CD8-positive, alpha-beta memory T cell (primary cell): Measurements from ENCODE around the gene LCE2C. TPM values are rescaled to one million over a fixed set of nuclear protein-coding genes. Genes with fewer than 3 reads are reported as not detected.
A peak's percentile ranks its signal among the peaks of the same experiment; 100 is the strongest.
"Not testable (repeated sequence)": the region's sequence is repeated elsewhere in the genome, so short reads cannot be mapped to it uniquely, and the experiment has no call there.

Source experiments
- CTCF ChIA-PET: fragments of 350-600 bp; sonication (Branson Sonifier 250); formaldehyde crosslinking; loops from one replicate; lab custom pipeline; 2021; ENCODE audit warnings: antibody characterized with exemption; lab: Charles Lee
- POLR2A ChIA-PET: fragments of 350-600 bp; sonication (Branson Sonifier 250); formaldehyde crosslinking; loops from one replicate; lab custom pipeline; 2021; ENCODE audit warnings: antibody characterized with exemption; lab: Charles Lee
- DNase-seq, 5 donors: peaks; one replicate each; pipeline versions ENCODE4 v3.0.0 to v3.0.0-alpha.2; 2020 to 2022; ENCODE audit warnings: mixed read lengths in 1 of 5
- H3K27ac ChIP-seq: one replicate; pipeline ENCODE4 v1.7.0; 2013; ENCODE audit warnings: low read depth, mild to moderate bottlenecking, low read length, moderate library complexity
- H3K27me3 ChIP-seq: 2 replicates; pipeline ENCODE4 v1.7.0; 2013; ENCODE audit warnings: low read length, mild to moderate bottlenecking; ENCODE audit not compliant: insufficient read depth, poor library complexity, severe bottlenecking
- H3K36me3 ChIP-seq: 2 replicates; pipeline ENCODE4 v1.7.0; 2013; ENCODE audit warnings: mild to moderate bottlenecking, low read length, moderate library complexity; ENCODE audit not compliant: insufficient read depth
- H3K4me1 ChIP-seq: 2 replicates; pipeline ENCODE4 v1.7.0; 2013; ENCODE audit warnings: mild to moderate bottlenecking, low read length, moderate library complexity; ENCODE audit not compliant: insufficient read depth
- H3K4me3 ChIP-seq: 2 replicates; pipeline ENCODE4 v1.7.0; 2013; ENCODE audit warnings: mild to moderate bottlenecking, low read length
- H3K9me3 ChIP-seq: 2 replicates; pipeline ENCODE4 v1.7.0; 2013; ENCODE audit warnings: mild to moderate bottlenecking, low read length
- H3K27ac Mint-ChIP-seq, 8 donors: one replicate each; pipeline ENCODE4 v1.8.0; 2020 to 2021; ENCODE audit warnings: mixed read lengths in 8 of 8, mild to moderate bottlenecking in 6 of 8, inconsistent platforms in 3 of 8, moderate library complexity in 3 of 8
- H3K27me3 Mint-ChIP-seq, 2 donors: one replicate each; pipeline ENCODE4 v1.8.0; 2020 to 2021; ENCODE audit warnings: mixed read lengths in 2 of 2, mild to moderate bottlenecking in 1 of 2, moderate library complexity in 1 of 2
- H3K36me3 Mint-ChIP-seq, 3 donors: one replicate each; pipeline ENCODE4 v1.8.0; 2020 to 2021; ENCODE audit warnings: mixed read lengths in 3 of 3, inconsistent platforms in 1 of 3, mild to moderate bottlenecking in 1 of 3
- H3K4me1 Mint-ChIP-seq, 3 donors: one replicate each; pipeline ENCODE4 v1.8.0; 2020 to 2021; ENCODE audit warnings: mixed read lengths in 3 of 3, inconsistent platforms in 1 of 3, mild to moderate bottlenecking in 1 of 3
- H3K4me3 Mint-ChIP-seq, 7 donors: one replicate each; pipeline ENCODE4 v1.8.0; 2020 to 2021; ENCODE audit warnings: mixed read lengths in 7 of 7, mild to moderate bottlenecking in 6 of 7, moderate library complexity in 4 of 7, inconsistent platforms in 2 of 7
- H3K9me3 Mint-ChIP-seq, 5 donors: one replicate each; pipeline ENCODE4 v1.8.0; 2020 to 2022; ENCODE audit warnings: mixed read lengths in 5 of 5, mild to moderate bottlenecking in 3 of 5, moderate library complexity in 2 of 5, inconsistent platforms in 1 of 5
- polyA plus RNA-seq: library from polyadenylated mRNA; unstranded; fragments of 300-500 nt; fragmentation: Illumina TruSeq; gene quantifications from one replicate; pipeline ENCODE4 v1.2.3, GENCODE V29; 2021
- total RNA-seq, 2 experiments: library from RNA; stranded (reverse); gene quantifications; one replicate each; pipeline ENCODE4 v1.2.3, GENCODE V29; 2021

The LCE2C gene
- not detected for total RNA-seq
- polyA plus RNA-seq: not detected

- POLR2A ChIA-PET, H3K9me3 ChIP-seq, DNase-seq, H3K36me3 Mint-ChIP-seq, H3K27me3 ChIP-seq, H3K4me3 Mint-ChIP-seq, H3K36me3 ChIP-seq, H3K4me1 ChIP-seq, H3K4me1 Mint-ChIP-seq, H3K9me3 Mint-ChIP-seq, CTCF ChIA-PET, H3K4me3 ChIP-seq, H3K27ac ChIP-seq: not testable (repeated sequence)
- Mint-ChIP-seq H3K27ac (peak within 1 kb of the TSS in 1 of 8 donors; percentile 21), H3K27me3 (peaks cover 7 to 37% of the 10 kb centered on the region in 2 donors)
Observed at GRCh38 chr1:152674983-152675382, at the start of gene LCE2C. Gene LCE2C (plus strand): TSS chr1:152675279. CDS start chr1:152676016, 737 bp downstream.

GRCh38 chr1:152626744-152627143 is 48.3 kb upstream of the LCE2C start:
- Histone ChIP-seq H3K4me3 (no peak overlapping the region), H3K36me3 (no peaks in the 10 kb centered on the region), H3K27me3 (no peaks in the 10 kb centered on the region), H3K27ac (no peak overlapping the region), H3K9me3 (no peaks in the 10 kb centered on the region), H3K4me1 (no peaks in the 10 kb centered on the region)
- ChIA-PET CTCF (no interaction called here), POLR2A (no interaction called here)
- Mint-ChIP-seq H3K27ac (no peak overlapping the region), H3K4me1 (peaks cover 0 to 5% (median 0%) of the 10 kb centered on the region in 3 donors), H3K27me3 (peaks cover 16 to 46% of the 10 kb centered on the region in 2 donors), H3K36me3 (peaks cover 0 to 4% (median 0%) of the 10 kb centered on the region in 3 donors), H3K4me3 (no peak overlapping the region), H3K9me3 (peaks cover 0 to 3% (median 0%) of the 10 kb centered on the region in 5 donors)
- DNase-seq: no peak

DNA sequence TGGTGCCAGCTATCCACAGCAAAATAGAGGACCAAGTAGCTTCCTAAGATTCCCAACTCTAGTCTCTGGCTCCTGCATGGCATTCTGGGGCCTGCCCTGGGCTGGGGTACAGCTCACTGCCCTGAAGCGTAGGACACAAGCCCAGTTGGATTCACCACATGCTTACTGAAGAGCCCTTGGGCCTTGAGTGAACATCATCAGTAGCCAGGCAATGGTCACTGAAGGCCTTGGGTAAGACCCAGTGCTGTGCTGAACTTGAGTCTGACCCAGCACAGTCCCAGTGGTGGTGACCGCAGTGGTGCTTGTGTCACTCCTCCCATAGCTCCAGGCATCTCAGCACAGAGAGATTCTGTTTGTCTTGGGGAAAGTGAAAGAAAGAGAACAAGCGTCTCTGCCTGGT is 44.5 kb upstream of the LCE2C start:
- Mint-ChIP-seq H3K36me3 (peaks cover 0 to 4% (median 0%) of the 10 kb centered on the region in 3 donors), H3K9me3 (peaks cover 0 to 5% (median 2%) of the 10 kb centered on the region in 5 donors), H3K4me1 (no peaks in the 10 kb centered on the region), H3K4me3 (no peak overlapping the region), H3K27me3 (peaks cover 12 to 36% of the 10 kb centered on the region in 2 donors), H3K27ac (no peak overlapping the region)
- DNase-seq: no peak
- Histone ChIP-seq H3K9me3 (no peaks in the 10 kb centered on the region), H3K4me1 (no peaks in the 10 kb centered on the region), H3K36me3 (no peaks in the 10 kb centered on the region), H3K4me3 (no peak overlapping the region), H3K27me3 (no peaks in the 10 kb centered on the region), H3K27ac (no peak overlapping the region)
- ChIA-PET POLR2A (no interaction called here), CTCF (no interaction called here)

GRCh38 chr1:152640351-152640750 is 34.7 kb upstream of the LCE2C start:
- H3K4me1 Mint-ChIP-seq: no peaks in the 10 kb centered on the region
- Histone ChIP-seq H3K4me3 (no peak overlapping the region), H3K4me1 (no peaks in the 10 kb centered on the region), H3K27me3 (no peaks in the 10 kb centered on the region), H3K36me3 (no peaks in the 10 kb centered on the region), H3K27ac (no peak overlapping the region), H3K9me3 (no peaks in the 10 kb centered on the region)
- no peaks in the 10 kb centered on the region for H3K36me3 Mint-ChIP-seq
- POLR2A ChIA-PET: no interaction called here
- no peak overlapping the region for H3K27ac Mint-ChIP-seq
- peaks cover 7 to 20% of the 10 kb centered on the region in 2 donors for H3K27me3 Mint-ChIP-seq
- H3K9me3 Mint-ChIP-seq: peaks cover 0 to 4% (median 1%) of the 10 kb centered on the region in 5 donors
- CTCF ChIA-PET: interaction anchor here (1.2 kb wide), 1 partner anchor 14 kb away, joined by 4 read pairs; no protein-coding TSS in a partner anchor
- DNase-seq: no peak
- no peak overlapping the region for H3K4me3 Mint-ChIP-seq

- no peak overlapping the region for H3K27ac ChIP-seq
- POLR2A ChIA-PET: no interaction called here
- no peaks in the 10 kb centered on the region for H3K27me3 ChIP-seq
- H3K9me3 ChIP-seq: no peaks in the 10 kb centered on the region
- Mint-ChIP-seq H3K27me3 (peaks cover 10 to 38% of the 10 kb centered on the region in 2 donors), H3K4me1 (no peaks in the 10 kb centered on the region), H3K9me3 (peaks cover 0 to 4% (median 0%) of the 10 kb centered on the region in 5 donors), H3K27ac (no peak overlapping the region), H3K36me3 (no peaks in the 10 kb centered on the region), H3K4me3 (no peak overlapping the region)
- H3K36me3 ChIP-seq: no peaks in the 10 kb centered on the region
- DNase-seq: no peak
- no peak overlapping the region for H3K4me3 ChIP-seq
- CTCF ChIA-PET: no interaction called here
- no peaks in the 10 kb centered on the region for H3K4me1 ChIP-seq
Observed at GRCh38 chr1:152643945-152644344, 31.1 kb upstream of the LCE2C start.

- H3K27me3 Mint-ChIP-seq: peaks cover 10 to 50% of the 10 kb centered on the region in 2 donors
- Histone ChIP-seq H3K4me3 (no peak overlapping the region), H3K27me3 (no peaks in the 10 kb centered on the region), H3K4me1 (no peaks in the 10 kb centered on the region), H3K9me3 (no peaks in the 10 kb centered on the region), H3K27ac (no peak overlapping the region), H3K36me3 (no peaks in the 10 kb centered on the region)
- no peaks in the 10 kb centered on the region for H3K36me3 Mint-ChIP-seq
- no peaks in the 10 kb centered on the region for H3K4me1 Mint-ChIP-seq
- DNase-seq: no peak
- peaks cover 0 to 2% (median 0%) of the 10 kb centered on the region in 5 donors for H3K9me3 Mint-ChIP-seq
- ChIA-PET POLR2A (no interaction called here), CTCF (no interaction called here)
- H3K4me3 Mint-ChIP-seq: no peak overlapping the region
- no peak overlapping the region for H3K27ac Mint-ChIP-seq
Observed at GRCh38 chr1:152645146-152645545, 29.9 kb upstream of the LCE2C start.

DNA sequence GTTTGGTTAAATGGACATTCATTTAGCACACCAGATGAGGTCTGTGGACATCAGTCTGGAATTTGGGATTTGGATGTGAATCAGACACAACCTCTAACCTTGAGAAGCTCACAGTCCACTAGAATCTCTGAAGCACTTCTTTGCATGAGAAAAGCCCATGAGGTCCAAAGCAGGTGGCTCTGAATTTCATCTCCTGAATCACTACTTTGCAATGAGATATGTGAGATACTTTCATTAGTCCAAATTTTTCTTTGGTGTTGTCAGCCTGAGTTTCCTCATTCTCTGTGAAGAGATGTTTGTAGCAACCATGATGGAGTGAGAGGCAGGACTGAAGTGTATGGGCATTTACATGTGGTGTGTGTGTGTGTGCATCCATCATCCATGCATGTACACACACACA is 28.4 kb upstream of the LCE2C start:
- H3K27me3 ChIP-seq: no peaks in the 10 kb centered on the region
- no peak overlapping the region for H3K27ac ChIP-seq
- no peak overlapping the region for H3K4me3 Mint-ChIP-seq
- H3K4me1 Mint-ChIP-seq: no peaks in the 10 kb centered on the region
- H3K27ac Mint-ChIP-seq: no peak overlapping the region
- DNase-seq: no peak
- H3K36me3 ChIP-seq: no peaks in the 10 kb centered on the region
- no peaks in the 10 kb centered on the region for H3K4me1 ChIP-seq
- CTCF ChIA-PET: no interaction called here
- H3K36me3 Mint-ChIP-seq: no peaks in the 10 kb centered on the region
- peaks cover 0 to 2% (median 0%) of the 10 kb centered on the region in 5 donors for H3K9me3 Mint-ChIP-seq
- peaks cover 14 to 61% of the 10 kb centered on the region in 2 donors for H3K27me3 Mint-ChIP-seq
- no peaks in the 10 kb centered on the region for H3K9me3 ChIP-seq
- no peak overlapping the region for H3K4me3 ChIP-seq
- POLR2A ChIA-PET: no interaction called here

DNA sequence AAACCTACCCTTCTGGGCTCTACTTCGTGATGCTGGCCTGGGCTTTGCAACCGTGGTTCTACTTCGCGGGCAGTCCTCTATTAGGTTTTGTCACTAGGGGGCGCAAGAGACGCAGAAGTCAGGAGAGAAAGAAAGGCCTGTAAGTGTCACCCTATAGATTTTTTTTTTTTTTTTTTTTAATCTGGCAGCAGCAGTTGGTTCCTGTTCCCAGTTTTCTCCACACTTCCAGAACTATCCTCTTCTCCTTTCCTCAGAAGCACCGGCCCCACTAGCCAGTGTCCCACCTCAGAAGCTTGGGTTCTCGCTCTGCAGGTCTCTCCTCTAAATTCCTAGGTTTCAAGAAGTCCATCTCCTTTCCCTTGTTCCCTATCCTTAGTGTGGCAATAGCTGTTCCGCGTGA is 21.0 kb upstream of the LCE2C start:
- CTCF ChIA-PET: interaction anchor here (0.7 to 1.7 kb wide), 3 partner anchors 14 to 29 kb away, joined by 3 to 4 read pairs (median 3); no protein-coding TSS in a partner anchor

More for the DNA sequence above, 21.0 kb upstream of the LCE2C start:
- Histone ChIP-seq H3K27me3 (no peaks in the 10 kb centered on the region), H3K4me3 (no peak overlapping the region), H3K4me1 (no peaks in the 10 kb centered on the region), H3K27ac (no peak overlapping the region), H3K9me3 (no peaks in the 10 kb centered on the region), H3K36me3 (no peaks in the 10 kb centered on the region)
- peak overlapping the region in 1 of 8 donors; percentile 12 for H3K27ac Mint-ChIP-seq
- peaks cover 2 to 5% (median 4%) of the 10 kb centered on the region in 3 donors for H3K4me1 Mint-ChIP-seq
- POLR2A ChIA-PET: no interaction called here
- peak in 3 of 5 donors; percentile 15 to 57 (median 19) for DNase-seq
- H3K4me3 Mint-ChIP-seq: no peak overlapping the region
- no peaks in the 10 kb centered on the region for H3K9me3 Mint-ChIP-seq
- peaks cover 6 to 27% of the 10 kb centered on the region in 2 donors for H3K27me3 Mint-ChIP-seq
- no peaks in the 10 kb centered on the region for H3K36me3 Mint-ChIP-seq
